SK-N-SH treated with all-trans-retinoic acid at 6 μM for 48 hours (cell line): ENCODE results near the gene NRGN.

Experiments
- CSDC2 ChIP-seq: fragments of 250-450 bp; sonication (Bioruptor Pico); IDR thresholded peaks from 2 replicates; pipeline ENCODE4 v1.5.0; 2020; ENCODE audit warnings: mild to moderate bottlenecking, moderate library complexity
- ESRRG ChIP-seq: fragments of 250-450 bp; sonication (Bioruptor Pico); IDR thresholded peaks from 2 replicates; pipeline ENCODE4 v1.6.1; 2021; ENCODE audit warnings: mild to moderate bottlenecking
- RARB ChIP-seq: fragments of 250-450 bp; sonication (Bioruptor Pico); IDR thresholded peaks from 2 replicates; pipeline ENCODE4 v1.8.0; 2021; ENCODE audit warnings: mild to moderate bottlenecking, moderate library complexity
- ZC3H10 ChIP-seq: fragments of 250-450 bp; sonication (Bioruptor Pico); IDR thresholded peaks from 2 replicates; pipeline ENCODE4 v1.5.1; 2021; ENCODE audit warnings: mild to moderate bottlenecking, moderate library complexity
- ZFP3 ChIP-seq: fragments of 250-450 bp; sonication (Bioruptor Pico); IDR thresholded peaks from 2 replicates; pipeline ENCODE4 v1.5.0; 2020; ENCODE audit warnings: mild to moderate bottlenecking, moderate library complexity
- ZFP30 ChIP-seq: fragments of 450-650 bp; formaldehyde crosslinking; IDR thresholded peaks from 2 replicates; pipeline ENCODE4 v1.5.0; 2022; ENCODE audit warnings: mild to moderate bottlenecking, moderate library complexity
- ZNF565 ChIP-seq: fragments of 450-650 bp; formaldehyde crosslinking; conservative IDR thresholded peaks from 2 replicates; pipeline ENCODE4 v1.5.0; 2020; ENCODE audit warnings: low read depth, mild to moderate bottlenecking, moderate library complexity
- TF ChIP-seq, protein P1 (sequence below): fragments of 250-450 bp; sonication (Bioruptor Pico); IDR thresholded peaks from 2 replicates; pipeline ENCODE4 v1.8.0; 2021; ENCODE audit warnings: low read depth, mild to moderate bottlenecking, moderate library complexity, borderline replicate concordance
- TF ChIP-seq, protein P2 (sequence below): fragments of 250-450 bp; sonication (Bioruptor Pico); IDR thresholded peaks from 2 replicates; pipeline ENCODE4 v1.5.0; 2020; ENCODE audit warnings: mild to moderate bottlenecking, moderate library complexity
- TF ChIP-seq, protein P3 (sequence below): fragments of 250-450 bp; sonication (Bioruptor Pico); IDR thresholded peaks from 2 replicates; pipeline ENCODE4 v1.8.0; 2020; ENCODE audit warnings: mild to moderate bottlenecking, moderate library complexity, borderline replicate concordance

DNA sequence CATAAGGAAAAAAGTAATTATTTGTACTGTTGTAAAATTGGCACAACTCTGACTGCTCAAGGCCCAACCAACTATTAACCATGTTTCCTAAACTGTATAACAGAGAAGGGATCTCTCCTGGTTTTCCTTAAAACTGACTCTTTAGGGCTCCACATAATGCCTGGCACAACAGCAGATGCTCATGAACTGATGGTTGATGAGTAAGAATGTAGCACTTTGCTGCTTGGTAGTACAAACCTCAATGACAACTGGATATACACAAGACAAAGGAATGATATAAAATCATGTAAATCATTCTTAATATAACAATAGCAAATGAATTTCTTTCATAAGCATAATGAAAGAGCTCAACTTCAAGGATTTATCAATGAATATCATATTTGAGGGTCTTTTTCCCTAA is 48.8 kb downstream of the NRGN start:
- TF ChIP-seq, protein P1, sequence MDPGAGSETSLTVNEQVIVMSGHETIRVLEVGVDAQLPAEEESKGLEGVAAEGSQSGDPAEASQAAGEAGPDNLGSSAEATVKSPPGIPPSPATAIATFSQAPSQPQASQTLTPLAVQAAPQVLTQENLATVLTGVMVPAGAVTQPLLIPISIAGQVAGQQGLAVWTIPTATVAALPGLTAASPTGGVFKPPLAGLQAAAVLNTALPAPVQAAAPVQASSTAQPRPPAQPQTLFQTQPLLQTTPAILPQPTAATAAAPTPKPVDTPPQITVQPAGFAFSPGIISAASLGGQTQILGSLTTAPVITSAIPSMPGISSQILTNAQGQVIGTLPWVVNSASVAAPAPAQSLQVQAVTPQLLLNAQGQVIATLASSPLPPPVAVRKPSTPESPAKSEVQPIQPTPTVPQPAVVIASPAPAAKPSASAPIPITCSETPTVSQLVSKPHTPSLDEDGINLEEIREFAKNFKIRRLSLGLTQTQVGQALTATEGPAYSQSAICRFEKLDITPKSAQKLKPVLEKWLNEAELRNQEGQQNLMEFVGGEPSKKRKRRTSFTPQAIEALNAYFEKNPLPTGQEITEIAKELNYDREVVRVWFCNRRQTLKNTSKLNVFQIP: no peak
- TF ChIP-seq CSDC2: no peak
- TF ChIP-seq ZFP3 (CRISPR knock-in tag): no peak
- TF ChIP-seq, protein P2, sequence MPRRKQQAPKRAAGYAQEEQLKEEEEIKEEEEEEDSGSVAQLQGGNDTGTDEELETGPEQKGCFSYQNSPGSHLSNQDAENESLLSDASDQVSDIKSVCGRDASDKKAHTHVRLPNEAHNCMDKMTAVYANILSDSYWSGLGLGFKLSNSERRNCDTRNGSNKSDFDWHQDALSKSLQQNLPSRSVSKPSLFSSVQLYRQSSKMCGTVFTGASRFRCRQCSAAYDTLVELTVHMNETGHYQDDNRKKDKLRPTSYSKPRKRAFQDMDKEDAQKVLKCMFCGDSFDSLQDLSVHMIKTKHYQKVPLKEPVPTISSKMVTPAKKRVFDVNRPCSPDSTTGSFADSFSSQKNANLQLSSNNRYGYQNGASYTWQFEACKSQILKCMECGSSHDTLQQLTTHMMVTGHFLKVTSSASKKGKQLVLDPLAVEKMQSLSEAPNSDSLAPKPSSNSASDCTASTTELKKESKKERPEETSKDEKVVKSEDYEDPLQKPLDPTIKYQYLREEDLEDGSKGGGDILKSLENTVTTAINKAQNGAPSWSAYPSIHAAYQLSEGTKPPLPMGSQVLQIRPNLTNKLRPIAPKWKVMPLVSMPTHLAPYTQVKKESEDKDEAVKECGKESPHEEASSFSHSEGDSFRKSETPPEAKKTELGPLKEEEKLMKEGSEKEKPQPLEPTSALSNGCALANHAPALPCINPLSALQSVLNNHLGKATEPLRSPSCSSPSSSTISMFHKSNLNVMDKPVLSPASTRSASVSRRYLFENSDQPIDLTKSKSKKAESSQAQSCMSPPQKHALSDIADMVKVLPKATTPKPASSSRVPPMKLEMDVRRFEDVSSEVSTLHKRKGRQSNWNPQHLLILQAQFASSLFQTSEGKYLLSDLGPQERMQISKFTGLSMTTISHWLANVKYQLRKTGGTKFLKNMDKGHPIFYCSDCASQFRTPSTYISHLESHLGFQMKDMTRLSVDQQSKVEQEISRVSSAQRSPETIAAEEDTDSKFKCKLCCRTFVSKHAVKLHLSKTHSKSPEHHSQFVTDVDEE (CRISPR knock-in tag): no peak
- no peak for TF ChIP-seq ZFP30 (CRISPR knock-in tag)
- no peak for TF ChIP-seq RARB (CRISPR knock-in tag)
- no peak for TF ChIP-seq ZC3H10 (CRISPR knock-in tag)
- TF ChIP-seq, protein P3, sequence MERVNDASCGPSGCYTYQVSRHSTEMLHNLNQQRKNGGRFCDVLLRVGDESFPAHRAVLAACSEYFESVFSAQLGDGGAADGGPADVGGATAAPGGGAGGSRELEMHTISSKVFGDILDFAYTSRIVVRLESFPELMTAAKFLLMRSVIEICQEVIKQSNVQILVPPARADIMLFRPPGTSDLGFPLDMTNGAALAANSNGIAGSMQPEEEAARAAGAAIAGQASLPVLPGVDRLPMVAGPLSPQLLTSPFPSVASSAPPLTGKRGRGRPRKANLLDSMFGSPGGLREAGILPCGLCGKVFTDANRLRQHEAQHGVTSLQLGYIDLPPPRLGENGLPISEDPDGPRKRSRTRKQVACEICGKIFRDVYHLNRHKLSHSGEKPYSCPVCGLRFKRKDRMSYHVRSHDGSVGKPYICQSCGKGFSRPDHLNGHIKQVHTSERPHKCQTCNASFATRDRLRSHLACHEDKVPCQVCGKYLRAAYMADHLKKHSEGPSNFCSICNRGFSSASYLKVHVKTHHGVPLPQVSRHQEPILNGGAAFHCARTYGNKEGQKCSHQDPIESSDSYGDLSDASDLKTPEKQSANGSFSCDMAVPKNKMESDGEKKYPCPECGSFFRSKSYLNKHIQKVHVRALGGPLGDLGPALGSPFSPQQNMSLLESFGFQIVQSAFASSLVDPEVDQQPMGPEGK (CRISPR knock-in tag): no peak
- TF ChIP-seq ZNF565 (CRISPR knock-in tag): no peak
- TF ChIP-seq ESRRG (CRISPR knock-in tag): no peak
